ENCODE data around the gene DPYD. TPM values are rescaled to one million over a fixed set of nuclear protein-coding genes. Genes with fewer than 3 reads are reported as not detected.

The DPYD gene
- total and polyA plus RNA-seq, 10 of the 15 experiments (the other 5 are each of a cell fraction or from before 2014, with no cell fraction given), result 5.7 to 23.8 (median 10.2) TPM

DNA sequence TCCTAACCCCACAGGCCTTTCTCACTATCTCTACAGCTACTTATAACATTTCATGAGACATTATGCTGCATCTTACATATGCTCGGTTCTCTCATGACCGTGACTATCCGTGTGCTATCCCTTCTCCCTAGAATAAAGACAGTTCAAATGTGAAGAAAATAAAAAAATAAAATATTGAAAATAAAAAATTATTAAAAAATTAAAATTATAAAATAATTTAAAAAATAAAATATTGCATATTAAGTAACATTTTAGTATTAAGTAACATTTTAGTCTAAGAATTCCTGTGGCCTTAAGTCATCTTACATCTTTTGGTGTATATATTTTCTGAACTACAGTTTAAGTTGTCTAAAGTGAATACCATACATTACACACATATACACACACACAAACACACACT is 415.5 kb downstream of the DPYD start:
- ChIA-PET RAD21 (ENCODE audit: unreplicated experiment) (interaction anchor here (0.6 to 1.9 kb wide), 10 partner anchors 9 to 162 kb away, joined by 3 to 5 read pairs (median 3); no protein-coding TSS in a partner anchor), CTCF (interaction anchor here (0.7 to 2.9 kb wide), 8 partner anchors 11 to 262 kb away, joined by 3 to 9 read pairs (median 4); no protein-coding TSS in a partner anchor), SMC1A (ENCODE audit: uncharacterized antibody, unreplicated experiment) (interaction anchor here (0.6 to 4.1 kb wide), 17 partner anchors 8 to 367 kb away, joined by 3 to 20 read pairs (median 4); no protein-coding TSS in a partner anchor), POLR2A (no interaction called here)
- BruUV-seq (replicated peaks), result no TSS peak
- H3K27ac ChIP-seq (ENCODE audit: control insufficient read depth, insufficient read depth), result no peak overlapping the region
- no peak for FAIRE-seq
- peak; percentile 28; the same call in 2 of the 3 replicates for ATAC-seq
- no peaks in the 10 kb centered on the region for H3K36me3 ChIP-seq (ENCODE audit: control insufficient read depth in 2 of 2, insufficient read depth in 2 of 2, low read length in 1 of 2)
- no peaks in the 10 kb centered on the region for H3K4me1 ChIP-seq (ENCODE audit: control insufficient read depth, insufficient read depth, low read length)
- in situ Hi-C loops (cut with MboI) (no loop called here), intact Hi-C loops (cut with micrococcal nuclease; ENCODE audit: unreplicated experiment) (loop anchor here (5.0 kb wide), 3 partner anchors 43 to 343 kb away; no protein-coding TSS in a partner anchor)
- H3K79me2 ChIP-seq (ENCODE audit: control insufficient read depth, insufficient read depth, low read length), result no peaks in the 10 kb centered on the region
- H3K9ac ChIP-seq (ENCODE audit: control insufficient read depth, insufficient read depth, low read length), result no peak overlapping the region
- H3K9me3 ChIP-seq (replicated peaks; ENCODE audit: control insufficient read depth, insufficient read depth, low read length), result no peaks in the 10 kb centered on the region; the same call in 2 of the 3 replicates
- H2AFZ ChIP-seq (ENCODE audit: control insufficient read depth, low read depth, low read length), result no peak overlapping the region
- no peaks in the 10 kb centered on the region for H3K27me3 ChIP-seq (replicated peaks in 1 of 2; ENCODE audit: control insufficient read depth in 2 of 2, insufficient read depth in 2 of 2, low read length in 1 of 2)
- 82% methylated on average over 3 of the region's 3 CpGs for WGBS (ENCODE audit: insufficient coverage, insufficient replicate concordance, low lambda C conversion rate, missing lambda C conversion rate)
- no peak for DNase-seq (ENCODE audit: low read depth, low spot score)
- no peak overlapping the region for H3K4me2 ChIP-seq (ENCODE audit: control insufficient read depth, insufficient read depth)
- H4K20me1 ChIP-seq (ENCODE audit: control insufficient read depth, insufficient read depth), result no peaks in the 10 kb centered on the region
- no peak overlapping the region for H3K4me3 ChIP-seq
- TF ChIP-seq ZBED1 (IDR thresholded peaks at IDR 0.05; ENCODE audit: borderline replicate concordance), result no peak
- TF ChIP-seq, protein P1, sequence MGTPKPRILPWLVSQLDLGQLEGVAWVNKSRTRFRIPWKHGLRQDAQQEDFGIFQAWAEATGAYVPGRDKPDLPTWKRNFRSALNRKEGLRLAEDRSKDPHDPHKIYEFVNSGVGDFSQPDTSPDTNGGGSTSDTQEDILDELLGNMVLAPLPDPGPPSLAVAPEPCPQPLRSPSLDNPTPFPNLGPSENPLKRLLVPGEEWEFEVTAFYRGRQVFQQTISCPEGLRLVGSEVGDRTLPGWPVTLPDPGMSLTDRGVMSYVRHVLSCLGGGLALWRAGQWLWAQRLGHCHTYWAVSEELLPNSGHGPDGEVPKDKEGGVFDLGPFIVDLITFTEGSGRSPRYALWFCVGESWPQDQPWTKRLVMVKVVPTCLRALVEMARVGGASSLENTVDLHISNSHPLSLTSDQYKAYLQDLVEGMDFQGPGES (IDR thresholded peaks at IDR 0.05), result no peak
- no peak for TF ChIP-seq HCFC1 (IDR thresholded peaks at IDR 0.05; ENCODE audit: low read length)
- TF ChIP-seq, protein P2, sequence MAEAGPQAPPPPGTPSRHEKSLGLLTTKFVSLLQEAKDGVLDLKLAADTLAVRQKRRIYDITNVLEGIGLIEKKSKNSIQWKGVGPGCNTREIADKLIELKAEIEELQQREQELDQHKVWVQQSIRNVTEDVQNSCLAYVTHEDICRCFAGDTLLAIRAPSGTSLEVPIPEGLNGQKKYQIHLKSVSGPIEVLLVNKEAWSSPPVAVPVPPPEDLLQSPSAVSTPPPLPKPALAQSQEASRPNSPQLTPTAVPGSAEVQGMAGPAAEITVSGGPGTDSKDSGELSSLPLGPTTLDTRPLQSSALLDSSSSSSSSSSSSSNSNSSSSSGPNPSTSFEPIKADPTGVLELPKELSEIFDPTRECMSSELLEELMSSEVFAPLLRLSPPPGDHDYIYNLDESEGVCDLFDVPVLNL (IDR thresholded peaks at IDR 0.05; ENCODE audit: low read depth, low read length), result no peak
- no peak for TF ChIP-seq CREB1 (IDR thresholded peaks at IDR 0.05; ENCODE audit: low read depth)
- no peak for TF ChIP-seq EED (IDR thresholded peaks at IDR 0.05; ENCODE audit: low read depth)
- TF ChIP-seq POU2F2 (IDR thresholded peaks at IDR 0.05; ENCODE audit: borderline replicate concordance, low read depth, low read length), result no peak
- TF ChIP-seq TARDBP (IDR thresholded peaks at IDR 0.05; ENCODE audit: borderline replicate concordance), result no peak
- TF ChIP-seq ZNF24 (IDR thresholded peaks at IDR 0.05), result no peak
- no peak for TF ChIP-seq YBX1 (IDR thresholded peaks at IDR 0.05)
- TF ChIP-seq, protein P3, sequence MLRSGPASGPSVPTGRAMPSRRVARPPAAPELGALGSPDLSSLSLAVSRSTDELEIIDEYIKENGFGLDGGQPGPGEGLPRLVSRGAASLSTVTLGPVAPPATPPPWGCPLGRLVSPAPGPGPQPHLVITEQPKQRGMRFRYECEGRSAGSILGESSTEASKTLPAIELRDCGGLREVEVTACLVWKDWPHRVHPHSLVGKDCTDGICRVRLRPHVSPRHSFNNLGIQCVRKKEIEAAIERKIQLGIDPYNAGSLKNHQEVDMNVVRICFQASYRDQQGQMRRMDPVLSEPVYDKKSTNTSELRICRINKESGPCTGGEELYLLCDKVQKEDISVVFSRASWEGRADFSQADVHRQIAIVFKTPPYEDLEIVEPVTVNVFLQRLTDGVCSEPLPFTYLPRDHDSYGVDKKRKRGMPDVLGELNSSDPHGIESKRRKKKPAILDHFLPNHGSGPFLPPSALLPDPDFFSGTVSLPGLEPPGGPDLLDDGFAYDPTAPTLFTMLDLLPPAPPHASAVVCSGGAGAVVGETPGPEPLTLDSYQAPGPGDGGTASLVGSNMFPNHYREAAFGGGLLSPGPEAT (IDR thresholded peaks at IDR 0.05; ENCODE audit: low read depth), result no peak
- no peak for TF ChIP-seq SPI1 (IDR thresholded peaks at IDR 0.05; ENCODE audit: borderline replicate concordance, insufficient read depth, low read depth, low read length)
- TF ChIP-seq CHD1 (IDR thresholded peaks at IDR 0.05; ENCODE audit: low read depth, low read length), result no peak
- TF ChIP-seq, protein P4, sequence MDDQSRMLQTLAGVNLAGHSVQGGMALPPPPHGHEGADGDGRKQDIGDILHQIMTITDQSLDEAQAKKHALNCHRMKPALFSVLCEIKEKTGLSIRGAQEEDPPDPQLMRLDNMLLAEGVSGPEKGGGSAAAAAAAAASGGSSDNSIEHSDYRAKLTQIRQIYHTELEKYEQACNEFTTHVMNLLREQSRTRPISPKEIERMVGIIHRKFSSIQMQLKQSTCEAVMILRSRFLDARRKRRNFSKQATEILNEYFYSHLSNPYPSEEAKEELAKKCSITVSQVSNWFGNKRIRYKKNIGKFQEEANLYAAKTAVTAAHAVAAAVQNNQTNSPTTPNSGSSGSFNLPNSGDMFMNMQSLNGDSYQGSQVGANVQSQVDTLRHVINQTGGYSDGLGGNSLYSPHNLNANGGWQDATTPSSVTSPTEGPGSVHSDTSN (IDR thresholded peaks at IDR 0.05; ENCODE audit: insufficient replicate concordance, low read depth, low read length), result no peak
- no peak for TF ChIP-seq NFXL1 (IDR thresholded peaks at IDR 0.05; ENCODE audit: borderline replicate concordance)
- no peak for TF ChIP-seq SIX5 (IDR thresholded peaks at IDR 0.05; ENCODE audit: low read depth, low read length, severe bottlenecking)
- TF ChIP-seq, protein P5, sequence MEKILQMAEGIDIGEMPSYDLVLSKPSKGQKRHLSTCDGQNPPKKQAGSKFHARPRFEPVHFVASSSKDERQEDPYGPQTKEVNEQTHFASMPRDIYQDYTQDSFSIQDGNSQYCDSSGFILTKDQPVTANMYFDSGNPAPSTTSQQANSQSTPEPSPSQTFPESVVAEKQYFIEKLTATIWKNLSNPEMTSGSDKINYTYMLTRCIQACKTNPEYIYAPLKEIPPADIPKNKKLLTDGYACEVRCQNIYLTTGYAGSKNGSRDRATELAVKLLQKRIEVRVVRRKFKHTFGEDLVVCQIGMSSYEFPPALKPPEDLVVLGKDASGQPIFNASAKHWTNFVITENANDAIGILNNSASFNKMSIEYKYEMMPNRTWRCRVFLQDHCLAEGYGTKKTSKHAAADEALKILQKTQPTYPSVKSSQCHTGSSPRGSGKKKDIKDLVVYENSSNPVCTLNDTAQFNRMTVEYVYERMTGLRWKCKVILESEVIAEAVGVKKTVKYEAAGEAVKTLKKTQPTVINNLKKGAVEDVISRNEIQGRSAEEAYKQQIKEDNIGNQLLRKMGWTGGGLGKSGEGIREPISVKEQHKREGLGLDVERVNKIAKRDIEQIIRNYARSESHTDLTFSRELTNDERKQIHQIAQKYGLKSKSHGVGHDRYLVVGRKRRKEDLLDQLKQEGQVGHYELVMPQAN (conservative IDR thresholded peaks at IDR 0.05), result no peak
- TF ChIP-seq BCL11A (IDR thresholded peaks at IDR 0.05; ENCODE audit: low read depth, low read length), result no peak
- no peak for TF ChIP-seq SIN3A (IDR thresholded peaks at IDR 0.05; ENCODE audit: low read depth, low read length)

Data from GM12878 (cell line).